ENCODE results near the gene DIS3L2. TPM values are rescaled to one million over a fixed set of nuclear protein-coding genes. Genes with fewer than 3 reads are reported as not detected.
"Not testable (repeated sequence)": the region's sequence is repeated elsewhere in the genome, so short reads cannot be mapped to it uniquely, and the experiment has no call there.

Gene DIS3L2
- total RNA-seq, 1 donor from 2014 or later, result 42.1 TPM

- Mint-ChIP-seq H3K27ac (ENCODE audit: unreplicated experiment) (no peak overlapping the region), H3K4me1 (ENCODE audit: low read depth, unreplicated experiment) (no peaks in the 10 kb centered on the region), H3K27me3 (ENCODE audit: unreplicated experiment) (no peaks in the 10 kb centered on the region), H3K36me3 (ENCODE audit: unreplicated experiment) (no peaks in the 10 kb centered on the region), H3K4me3 (ENCODE audit: unreplicated experiment) (no peak overlapping the region), H3K9me3 (ENCODE audit: unreplicated experiment) (peaks cover 3% of the 10 kb centered on the region)
- TF ChIP-seq CTCF (IDR thresholded peaks at IDR 0.05; ENCODE audit: partially characterized antibody, unreplicated experiment), result no peak
- DNase-seq, result no peak
These were observed 402.5 kb downstream of the DIS3L2 start for GRCh38 chr2:232363784-232364615.

GRCh38 chr2:232364806-232365594 is 403.5 kb downstream of the DIS3L2 start:
- not testable (repeated sequence) for H3K9me3 Mint-ChIP-seq (ENCODE audit: unreplicated experiment); H3K4me1 Mint-ChIP-seq (ENCODE audit: low read depth, unreplicated experiment); H3K36me3 Mint-ChIP-seq (ENCODE audit: unreplicated experiment); DNase-seq; H3K27ac Mint-ChIP-seq (ENCODE audit: unreplicated experiment); H3K27me3 Mint-ChIP-seq (ENCODE audit: unreplicated experiment); H3K4me3 Mint-ChIP-seq (ENCODE audit: unreplicated experiment)

GRCh38 chr2:232365621-232366321 is 404.3 kb downstream of the DIS3L2 start:
- H3K9me3 Mint-ChIP-seq (ENCODE audit: unreplicated experiment), result peaks cover 3% of the 10 kb centered on the region
- H3K27ac Mint-ChIP-seq (ENCODE audit: unreplicated experiment), result no peak overlapping the region
- H3K36me3 Mint-ChIP-seq (ENCODE audit: unreplicated experiment), result no peaks in the 10 kb centered on the region
- peak; percentile 69 for TF ChIP-seq CTCF (IDR thresholded peaks at IDR 0.05; ENCODE audit: partially characterized antibody, unreplicated experiment)
- no peaks in the 10 kb centered on the region for H3K4me1 Mint-ChIP-seq (ENCODE audit: low read depth, unreplicated experiment)
- no peaks in the 10 kb centered on the region for H3K27me3 Mint-ChIP-seq (ENCODE audit: unreplicated experiment)
- peak; percentile 78 for DNase-seq
- no peak overlapping the region for H3K4me3 Mint-ChIP-seq (ENCODE audit: unreplicated experiment)

- not testable (repeated sequence) for H3K36me3 Mint-ChIP-seq (ENCODE audit: unreplicated experiment); H3K27ac Mint-ChIP-seq (ENCODE audit: unreplicated experiment); H3K4me1 Mint-ChIP-seq (ENCODE audit: low read depth, unreplicated experiment); DNase-seq; H3K9me3 Mint-ChIP-seq (ENCODE audit: unreplicated experiment); H3K27me3 Mint-ChIP-seq (ENCODE audit: unreplicated experiment); H3K4me3 Mint-ChIP-seq (ENCODE audit: unreplicated experiment)
These were observed 404.9 kb downstream of the DIS3L2 start for GRCh38 chr2:232366461-232366860.

GRCh38 chr2:232367016-232367415 is 405.5 kb downstream of the DIS3L2 start:
- Mint-ChIP-seq H3K9me3 (ENCODE audit: unreplicated experiment) (peaks cover 3% of the 10 kb centered on the region), H3K27ac (ENCODE audit: unreplicated experiment) (no peak overlapping the region), H3K4me1 (ENCODE audit: low read depth, unreplicated experiment) (no peaks in the 10 kb centered on the region), H3K27me3 (ENCODE audit: unreplicated experiment) (no peaks in the 10 kb centered on the region), H3K4me3 (ENCODE audit: unreplicated experiment) (no peak overlapping the region), H3K36me3 (ENCODE audit: unreplicated experiment) (no peaks in the 10 kb centered on the region)
- DNase-seq, result no peak
- no peak for TF ChIP-seq CTCF (IDR thresholded peaks at IDR 0.05; ENCODE audit: partially characterized antibody, unreplicated experiment)
